ENCODE measurements around the gene GYS1.

GYS1 gene

DNA sequence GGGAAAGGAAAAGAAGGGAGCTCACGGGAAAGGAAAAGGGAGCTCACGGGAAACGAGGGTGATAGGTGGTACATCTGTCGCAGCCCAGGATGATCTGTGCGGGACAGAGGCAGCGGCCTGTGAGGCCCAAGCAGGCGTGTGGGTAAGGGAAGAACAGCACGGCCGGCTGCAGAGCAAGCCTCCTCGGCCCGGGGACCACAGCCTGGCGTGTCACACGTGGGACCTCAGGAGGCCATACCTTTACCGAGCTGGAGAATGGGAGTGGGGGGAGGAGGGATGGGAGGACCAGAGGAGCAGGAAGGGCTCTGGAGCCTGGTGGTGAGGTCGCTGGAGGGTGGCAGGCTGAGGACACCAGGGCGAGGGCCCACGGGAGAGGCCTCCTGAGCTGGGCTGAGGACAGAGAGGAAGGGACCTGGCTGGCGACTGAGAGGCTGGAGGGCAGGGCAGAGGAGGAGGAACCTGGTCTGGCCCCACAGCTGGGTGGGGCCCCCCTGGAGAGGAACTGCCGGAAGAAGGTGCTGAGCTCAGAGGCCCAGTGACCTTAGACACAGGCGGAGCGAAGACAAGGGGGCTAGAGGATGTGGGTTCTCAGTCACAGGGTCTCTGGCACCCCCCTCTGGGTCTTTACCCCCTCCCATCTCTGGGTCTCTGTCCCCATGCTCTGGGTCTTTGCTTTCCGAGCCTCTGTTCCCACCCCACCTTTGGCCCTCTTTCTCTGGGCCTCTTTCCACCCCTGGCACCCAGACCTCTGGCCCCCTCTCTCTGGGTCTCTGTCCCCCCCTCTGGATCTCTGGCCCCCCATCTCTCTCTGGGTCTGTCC, 30.9 kb downstream of the GYS1 start (continued):
- TF ChIP-seq, protein P1, sequence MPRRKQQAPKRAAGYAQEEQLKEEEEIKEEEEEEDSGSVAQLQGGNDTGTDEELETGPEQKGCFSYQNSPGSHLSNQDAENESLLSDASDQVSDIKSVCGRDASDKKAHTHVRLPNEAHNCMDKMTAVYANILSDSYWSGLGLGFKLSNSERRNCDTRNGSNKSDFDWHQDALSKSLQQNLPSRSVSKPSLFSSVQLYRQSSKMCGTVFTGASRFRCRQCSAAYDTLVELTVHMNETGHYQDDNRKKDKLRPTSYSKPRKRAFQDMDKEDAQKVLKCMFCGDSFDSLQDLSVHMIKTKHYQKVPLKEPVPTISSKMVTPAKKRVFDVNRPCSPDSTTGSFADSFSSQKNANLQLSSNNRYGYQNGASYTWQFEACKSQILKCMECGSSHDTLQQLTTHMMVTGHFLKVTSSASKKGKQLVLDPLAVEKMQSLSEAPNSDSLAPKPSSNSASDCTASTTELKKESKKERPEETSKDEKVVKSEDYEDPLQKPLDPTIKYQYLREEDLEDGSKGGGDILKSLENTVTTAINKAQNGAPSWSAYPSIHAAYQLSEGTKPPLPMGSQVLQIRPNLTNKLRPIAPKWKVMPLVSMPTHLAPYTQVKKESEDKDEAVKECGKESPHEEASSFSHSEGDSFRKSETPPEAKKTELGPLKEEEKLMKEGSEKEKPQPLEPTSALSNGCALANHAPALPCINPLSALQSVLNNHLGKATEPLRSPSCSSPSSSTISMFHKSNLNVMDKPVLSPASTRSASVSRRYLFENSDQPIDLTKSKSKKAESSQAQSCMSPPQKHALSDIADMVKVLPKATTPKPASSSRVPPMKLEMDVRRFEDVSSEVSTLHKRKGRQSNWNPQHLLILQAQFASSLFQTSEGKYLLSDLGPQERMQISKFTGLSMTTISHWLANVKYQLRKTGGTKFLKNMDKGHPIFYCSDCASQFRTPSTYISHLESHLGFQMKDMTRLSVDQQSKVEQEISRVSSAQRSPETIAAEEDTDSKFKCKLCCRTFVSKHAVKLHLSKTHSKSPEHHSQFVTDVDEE (CRISPR knock-in tag; IDR thresholded peaks at IDR 0.05), result no peak
- TF ChIP-seq, protein P2, sequence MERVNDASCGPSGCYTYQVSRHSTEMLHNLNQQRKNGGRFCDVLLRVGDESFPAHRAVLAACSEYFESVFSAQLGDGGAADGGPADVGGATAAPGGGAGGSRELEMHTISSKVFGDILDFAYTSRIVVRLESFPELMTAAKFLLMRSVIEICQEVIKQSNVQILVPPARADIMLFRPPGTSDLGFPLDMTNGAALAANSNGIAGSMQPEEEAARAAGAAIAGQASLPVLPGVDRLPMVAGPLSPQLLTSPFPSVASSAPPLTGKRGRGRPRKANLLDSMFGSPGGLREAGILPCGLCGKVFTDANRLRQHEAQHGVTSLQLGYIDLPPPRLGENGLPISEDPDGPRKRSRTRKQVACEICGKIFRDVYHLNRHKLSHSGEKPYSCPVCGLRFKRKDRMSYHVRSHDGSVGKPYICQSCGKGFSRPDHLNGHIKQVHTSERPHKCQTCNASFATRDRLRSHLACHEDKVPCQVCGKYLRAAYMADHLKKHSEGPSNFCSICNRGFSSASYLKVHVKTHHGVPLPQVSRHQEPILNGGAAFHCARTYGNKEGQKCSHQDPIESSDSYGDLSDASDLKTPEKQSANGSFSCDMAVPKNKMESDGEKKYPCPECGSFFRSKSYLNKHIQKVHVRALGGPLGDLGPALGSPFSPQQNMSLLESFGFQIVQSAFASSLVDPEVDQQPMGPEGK (CRISPR knock-in tag; IDR thresholded peaks at IDR 0.05; ENCODE audit: borderline replicate concordance), result no peak

DNA sequence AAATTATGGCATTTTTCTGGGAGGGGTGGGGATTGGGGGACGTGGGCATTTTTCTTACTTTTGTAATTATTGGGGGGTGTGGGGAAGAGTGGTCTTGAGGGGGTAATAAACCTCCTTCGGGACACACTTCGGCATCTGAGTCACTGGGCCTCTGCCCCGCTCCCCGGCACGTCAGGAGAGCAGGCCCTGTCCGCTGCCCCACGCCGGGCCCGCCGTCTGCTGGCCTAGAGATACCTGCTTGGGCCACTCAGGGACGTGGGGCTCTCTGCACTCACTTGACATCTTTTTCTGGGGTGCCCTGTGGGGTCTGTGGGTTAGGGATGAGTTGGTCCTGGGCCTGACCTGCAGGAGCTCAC, 31.5 kb downstream of the GYS1 start:
- no peak for ATAC-seq
- TF ChIP-seq TOX (CRISPR knock-in tag; IDR thresholded peaks at IDR 0.05; ENCODE audit: borderline replicate concordance), result no peak
- no peak for TF ChIP-seq TCF4 (CRISPR knock-in tag; IDR thresholded peaks at IDR 0.05; ENCODE audit: borderline replicate concordance)
- TF ChIP-seq, protein P3, sequence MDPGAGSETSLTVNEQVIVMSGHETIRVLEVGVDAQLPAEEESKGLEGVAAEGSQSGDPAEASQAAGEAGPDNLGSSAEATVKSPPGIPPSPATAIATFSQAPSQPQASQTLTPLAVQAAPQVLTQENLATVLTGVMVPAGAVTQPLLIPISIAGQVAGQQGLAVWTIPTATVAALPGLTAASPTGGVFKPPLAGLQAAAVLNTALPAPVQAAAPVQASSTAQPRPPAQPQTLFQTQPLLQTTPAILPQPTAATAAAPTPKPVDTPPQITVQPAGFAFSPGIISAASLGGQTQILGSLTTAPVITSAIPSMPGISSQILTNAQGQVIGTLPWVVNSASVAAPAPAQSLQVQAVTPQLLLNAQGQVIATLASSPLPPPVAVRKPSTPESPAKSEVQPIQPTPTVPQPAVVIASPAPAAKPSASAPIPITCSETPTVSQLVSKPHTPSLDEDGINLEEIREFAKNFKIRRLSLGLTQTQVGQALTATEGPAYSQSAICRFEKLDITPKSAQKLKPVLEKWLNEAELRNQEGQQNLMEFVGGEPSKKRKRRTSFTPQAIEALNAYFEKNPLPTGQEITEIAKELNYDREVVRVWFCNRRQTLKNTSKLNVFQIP (CRISPR knock-in tag; IDR thresholded peaks at IDR 0.05; ENCODE audit: borderline replicate concordance, low read depth), result no peak
- no peak for TF ChIP-seq PPARA (CRISPR knock-in tag; IDR thresholded peaks at IDR 0.05; ENCODE audit: borderline replicate concordance)
- no peak for TF ChIP-seq OSR1 (CRISPR knock-in tag; IDR thresholded peaks at IDR 0.05)
- no peak for TF ChIP-seq ISL1 (CRISPR knock-in tag; IDR thresholded peaks at IDR 0.05)

DNA sequence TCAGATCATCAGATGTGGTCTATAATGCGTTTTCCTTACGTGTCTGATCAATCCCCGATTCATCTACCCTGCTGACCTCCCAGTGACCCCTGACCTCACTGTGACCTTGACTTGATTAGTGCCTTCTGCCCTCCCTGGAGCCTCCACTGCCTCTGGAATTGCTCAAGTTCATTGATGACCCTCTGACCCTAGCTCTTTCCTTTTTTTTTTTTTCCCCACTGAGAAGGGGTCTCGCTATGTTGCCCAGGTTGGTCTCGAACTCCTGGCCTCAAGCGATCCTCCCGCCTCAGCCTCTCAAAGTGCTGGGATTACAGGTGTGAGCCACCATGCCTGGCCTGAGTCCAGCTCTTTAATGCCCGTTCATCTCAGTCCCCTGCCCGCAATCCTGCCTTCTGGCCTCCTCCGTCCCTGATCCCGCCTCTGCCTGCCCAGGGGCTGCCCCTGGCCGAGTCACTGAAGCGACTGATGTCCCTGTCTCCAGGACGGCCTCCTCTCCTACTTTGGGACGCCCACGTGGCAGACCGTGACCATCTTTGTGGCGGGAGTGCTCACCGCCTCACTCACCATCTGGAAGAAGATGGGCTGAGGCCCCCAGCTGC, 32.0 kb downstream of the GYS1 start:
- TF ChIP-seq, protein P2 (CRISPR knock-in tag; IDR thresholded peaks at IDR 0.05; ENCODE audit: borderline replicate concordance), result no peak
- ATAC-seq, result no peak

DNA sequence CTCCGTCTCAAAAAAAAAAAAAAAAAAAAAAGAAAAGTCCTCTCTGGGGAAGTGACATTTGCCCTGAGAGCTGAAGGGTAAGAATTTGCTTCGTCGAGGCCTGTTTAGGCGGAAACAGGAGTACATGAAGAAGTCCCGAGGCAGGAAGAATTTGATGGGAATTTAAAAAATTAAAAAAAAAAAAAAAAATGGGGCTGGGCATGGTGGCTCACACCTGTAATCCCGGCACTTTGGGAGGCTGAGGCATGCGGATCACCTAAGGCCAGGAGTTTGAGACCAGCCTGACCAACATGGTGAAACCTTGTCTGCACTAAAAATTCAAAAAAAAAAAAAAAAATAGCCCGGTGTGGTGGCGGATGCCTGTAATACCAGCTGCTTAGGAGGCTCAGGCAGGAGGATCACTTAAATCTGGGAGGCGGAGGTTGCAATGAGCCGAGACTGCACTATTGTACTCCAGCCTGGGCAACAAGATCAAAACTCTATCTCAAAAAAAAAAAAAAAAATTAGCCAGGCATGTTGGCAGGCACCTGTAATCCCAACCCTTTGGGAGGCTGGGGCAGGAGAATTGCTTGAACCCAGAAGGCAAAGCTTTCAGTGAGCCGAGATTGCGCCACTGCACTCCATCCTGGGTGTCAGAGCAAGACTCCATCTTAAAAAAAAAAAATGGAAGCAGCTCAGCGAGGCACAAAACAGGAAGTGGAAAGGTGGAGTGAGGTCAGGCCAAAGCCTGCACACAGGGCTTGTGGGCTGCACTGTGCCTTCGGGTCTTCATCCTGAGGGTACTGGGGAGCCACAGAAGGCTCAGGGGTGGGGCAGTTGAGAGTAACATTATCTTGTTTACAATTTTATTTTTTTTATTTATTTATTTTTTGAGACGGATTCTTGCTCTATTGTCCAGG, 33.5 kb downstream of the GYS1 start:
- TF ChIP-seq ISL1 (CRISPR knock-in tag; IDR thresholded peaks at IDR 0.05) (no peak), TOX (CRISPR knock-in tag; IDR thresholded peaks at IDR 0.05; ENCODE audit: borderline replicate concordance) (no peak), RARB (CRISPR knock-in tag; IDR thresholded peaks at IDR 0.05) (no peak), ZNF565 (CRISPR knock-in tag; conservative IDR thresholded peaks at IDR 0.05; ENCODE audit: low read depth) (no peak)

DNA sequence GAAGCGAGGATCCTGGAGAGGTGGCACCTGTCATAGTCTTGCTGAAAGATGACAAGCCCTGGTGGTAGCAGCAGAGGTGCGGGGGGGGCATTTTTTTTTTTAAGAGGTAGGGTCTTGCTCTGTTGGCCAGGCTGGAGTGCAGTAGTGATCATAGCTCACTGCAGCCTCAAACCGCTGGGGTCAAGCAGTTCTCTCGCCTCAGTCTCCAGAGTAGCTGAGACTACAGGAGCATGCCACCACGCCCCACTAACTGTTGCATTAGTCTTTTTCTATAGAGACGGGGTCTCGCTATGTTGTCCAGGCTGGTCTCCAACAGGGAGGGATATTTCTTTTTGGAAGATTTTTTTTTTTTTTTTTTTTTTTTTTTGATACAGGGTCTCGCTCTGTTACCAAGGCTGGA, 35.1 kb downstream of the GYS1 start:
- TF ChIP-seq ZFP3 (CRISPR knock-in tag; IDR thresholded peaks at IDR 0.05), result no peak
- TF ChIP-seq OSR1 (CRISPR knock-in tag; IDR thresholded peaks at IDR 0.05), result no peak
- no peak for TF ChIP-seq ZNF70 (CRISPR knock-in tag; IDR thresholded peaks at IDR 0.05)
- TF ChIP-seq PPARA (CRISPR knock-in tag; IDR thresholded peaks at IDR 0.05; ENCODE audit: borderline replicate concordance), result no peak
- TF ChIP-seq ZFP30 (CRISPR knock-in tag; IDR thresholded peaks at IDR 0.05), result no peak
- TF ChIP-seq RARB (CRISPR knock-in tag; IDR thresholded peaks at IDR 0.05), result no peak
- TF ChIP-seq SNAI2 (CRISPR knock-in tag; IDR thresholded peaks at IDR 0.05), result no peak
- TF ChIP-seq, protein P4, sequence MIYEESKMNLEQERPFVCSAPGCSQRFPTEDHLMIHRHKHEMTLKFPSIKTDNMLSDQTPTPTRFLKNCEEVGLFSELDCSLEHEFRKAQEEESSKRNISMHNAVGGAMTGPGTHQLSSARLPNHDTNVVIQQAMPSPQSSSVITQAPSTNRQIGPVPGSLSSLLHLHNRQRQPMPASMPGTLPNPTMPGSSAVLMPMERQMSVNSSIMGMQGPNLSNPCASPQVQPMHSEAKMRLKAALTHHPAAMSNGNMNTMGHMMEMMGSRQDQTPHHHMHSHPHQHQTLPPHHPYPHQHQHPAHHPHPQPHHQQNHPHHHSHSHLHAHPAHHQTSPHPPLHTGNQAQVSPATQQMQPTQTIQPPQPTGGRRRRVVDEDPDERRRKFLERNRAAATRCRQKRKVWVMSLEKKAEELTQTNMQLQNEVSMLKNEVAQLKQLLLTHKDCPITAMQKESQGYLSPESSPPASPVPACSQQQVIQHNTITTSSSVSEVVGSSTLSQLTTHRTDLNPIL (CRISPR knock-in tag; IDR thresholded peaks at IDR 0.05; ENCODE audit: low read depth), result no peak
- TF ChIP-seq TCF4 (CRISPR knock-in tag; IDR thresholded peaks at IDR 0.05; ENCODE audit: borderline replicate concordance), result no peak
- no peak for TF ChIP-seq BACH2 (CRISPR knock-in tag; IDR thresholded peaks at IDR 0.05; ENCODE audit: borderline replicate concordance)
- no peak for TF ChIP-seq TOX (CRISPR knock-in tag; IDR thresholded peaks at IDR 0.05; ENCODE audit: borderline replicate concordance)
- TF ChIP-seq ISL1 (CRISPR knock-in tag; IDR thresholded peaks at IDR 0.05), result no peak
- no peak for ATAC-seq

More for the DNA sequence above, 33.5 kb downstream of the GYS1 start:
- ATAC-seq, result no peak
